Upper lobe of right lung (tissue), 1 donor: ENCODE measurements around the gene AHSP. TPM values are rescaled to one million over a fixed set of nuclear protein-coding genes. Genes with fewer than 3 reads are reported as not detected.

Source experiments
- ATAC-seq: fragments of 200-7000 bp; cut with Tn5 transposase; one replicate; pipeline ENCODE4 v1.9.1; 2020; ENCODE audit warnings: mild to moderate bottlenecking, moderate library complexity
- DNase-seq: peaks from one replicate; pipeline ENCODE4 v3.0.0-alpha.2; 2020
- H3K27ac ChIP-seq: fragments of 200-600 bp; one replicate; pipeline ENCODE4 v1.8.0; 2022
- H3K27me3 ChIP-seq: fragments of 200-600 bp; one replicate; pipeline ENCODE4 v1.8.0; 2022; ENCODE audit warnings: mild to moderate bottlenecking
- H3K36me3 ChIP-seq: fragments of 200-600 bp; one replicate; pipeline ENCODE4 v1.8.0; 2022
- H3K4me1 ChIP-seq: fragments of 200-600 bp; one replicate; pipeline ENCODE4 v1.8.0; 2022
- H3K4me3 ChIP-seq: fragments of 200-600 bp; one replicate; pipeline ENCODE4 v1.8.0; 2022; ENCODE audit warnings: mild to moderate bottlenecking
- H3K9me3 ChIP-seq: fragments of 200-600 bp; one replicate; pipeline ENCODE4 v1.8.0; 2022
- CTCF ChIP-seq: fragments of 200-600 bp; IDR thresholded peaks from one replicate; pipeline ENCODE4 v1.8.0; 2022; ENCODE audit warnings: antibody characterized with exemption
- intact Hi-C: fragments of 100-400 bp; cut with DNase I; formaldehyde crosslinking; loops from one replicate; pipeline ENCODE4 v1.11.0; 2022
- total RNA-seq: library from RNA; stranded (reverse); fragmentation: NEBNext Ultra II Directional; extraction: Animal tissue kit (Norgen Biotek cat#: 25700); gene quantifications from one replicate; pipeline ENCODE4 v1.2.1, GENCODE V29; 2021
- donor health status: DM: no; HTN: yes; CAD: no; lungs with severe emphysema.

AHSP gene
- total RNA-seq, 1 donor from 2014 or later = not detected

DNA sequence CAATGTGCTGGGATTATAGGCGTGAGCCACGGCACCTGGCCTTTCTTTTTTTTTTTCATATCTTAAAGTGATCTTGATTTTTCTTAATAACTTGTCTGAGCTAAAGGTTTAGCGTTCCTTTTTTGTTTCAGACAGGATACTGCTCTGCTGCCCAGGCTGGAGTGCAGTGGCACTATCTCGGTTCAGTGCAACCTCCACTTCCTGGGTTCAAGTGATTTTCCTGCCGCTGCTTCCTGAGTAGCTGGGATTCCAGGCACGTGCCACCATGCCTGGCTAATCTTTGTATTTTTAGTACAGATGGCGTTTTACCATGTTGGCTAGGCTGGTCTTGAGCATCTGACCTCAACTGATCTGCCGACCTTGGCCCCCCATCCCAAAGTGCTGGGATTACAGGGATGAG is 23.5 kb upstream of the AHSP start:
- TF ChIP-seq CTCF = no peak
- Histone ChIP-seq H3K27ac (peak overlapping the region; percentile 15), H3K36me3 (peaks cover 12% of the 10 kb centered on the region), H3K4me1 (peaks cover 30% of the 10 kb centered on the region), H3K27me3 (no peaks in the 10 kb centered on the region), H3K9me3 (no peaks in the 10 kb centered on the region), H3K4me3 (no peak overlapping the region)
- intact Hi-C loops = no loop called here
- ATAC-seq (no peak), DNase-seq (no peak)

GRCh38 chr16:31505483-31505882 is 22.2 kb upstream of the AHSP start:
- Histone ChIP-seq H3K27ac (no peak overlapping the region), H3K36me3 (peaks cover under 1% of the 10 kb centered on the region), H3K9me3 (no peaks in the 10 kb centered on the region), H3K4me3 (no peak overlapping the region), H3K27me3 (no peaks in the 10 kb centered on the region), H3K4me1 (peaks cover 38% of the 10 kb centered on the region)
- DNase-seq (no peak), ATAC-seq (no peak)
- no peak for TF ChIP-seq CTCF
- intact Hi-C loops = no loop called here

DNA sequence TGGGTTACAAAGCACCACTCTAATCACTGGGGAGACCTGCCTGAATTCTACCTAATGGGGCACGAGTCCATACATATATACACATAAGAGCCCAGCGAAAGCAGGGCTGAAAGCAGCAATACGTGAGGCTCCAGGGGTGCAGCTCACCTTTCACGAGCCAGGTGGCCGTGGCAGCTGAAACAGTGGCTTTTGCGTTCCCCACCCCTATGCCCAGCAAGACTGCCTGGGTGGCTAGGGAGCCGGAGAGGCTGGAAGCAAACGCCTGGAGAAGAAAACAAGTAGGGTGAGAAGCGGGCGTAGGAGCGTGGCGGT is 20.1 kb upstream of the AHSP start:
- Histone ChIP-seq H3K27me3 (no peaks in the 10 kb centered on the region), H3K9me3 (no peaks in the 10 kb centered on the region), H3K36me3 (no peaks in the 10 kb centered on the region), H3K4me1 (peaks cover 34% of the 10 kb centered on the region), H3K27ac (peak overlapping the region; percentile 97), H3K4me3 (peak overlapping the region; percentile 100)
- intact Hi-C loops = no loop called here
- TF ChIP-seq CTCF = no peak
- DNase-seq (no peak), ATAC-seq (no peak)

GRCh38 chr16:31507929-31508705 is 19.6 kb upstream of the AHSP start, which contains the start of gene RUSF1:
Gene RUSF1 (minus strand): TSS chr16:31508391. CDS start chr16:31508373, 18 bp downstream.
- Histone ChIP-seq H3K27me3 (no peaks in the 10 kb centered on the region), H3K9me3 (no peaks in the 10 kb centered on the region), H3K27ac (peak within 1 kb of the TSS; percentile 97), H3K4me3 (peak within 1 kb of the TSS; percentile 100), H3K36me3 (no peaks in the 10 kb centered on the region), H3K4me1 (peaks cover 34% of the 10 kb centered on the region)
- DNase-seq (peak; percentile 96), ATAC-seq (peak; percentile 95)
- intact Hi-C loops = no loop called here
- no peak for TF ChIP-seq CTCF

- Histone ChIP-seq H3K27me3 (no peaks in the 10 kb centered on the region), H3K36me3 (no peaks in the 10 kb centered on the region), H3K4me3 (peak overlapping the region; percentile 100), H3K4me1 (peaks cover 33% of the 10 kb centered on the region), H3K9me3 (no peaks in the 10 kb centered on the region), H3K27ac (peak overlapping the region; percentile 97)
- no peak for TF ChIP-seq CTCF
- no peak for ATAC-seq
- no peak for DNase-seq
- intact Hi-C loops = no loop called here
These were observed 18.9 kb upstream of the AHSP start for GRCh38 chr16:31508706-31509195.
